SK-N-MC (cell line): ENCODE measurements around the gene LYAR.
"Not testable (repeated sequence)": the region's sequence is repeated elsewhere in the genome, so short reads cannot be mapped to it uniquely, and the experiment has no call there.

Source experiments
- EZH2 ChIP-seq: fragments of 200-600 bp; sonication (generic); IDR thresholded peaks from one replicate; pipeline ENCODE4 v1.6.1; 2017; ENCODE audit warnings: antibody characterized with exemption
- POLR2AphosphoS5 ChIP-seq: IDR thresholded peaks from 2 replicates; pipeline ENCODE4 v1.6.1; 2012; ENCODE audit warnings: mild to moderate bottlenecking, low read depth, low read length, borderline replicate concordance

- not testable (repeated sequence) for TF ChIP-seq POLR2AphosphoS5, EZH2
These were observed 40.6 kb downstream of the LYAR start for GRCh38 chr4:4249342-4249741.
